SK-N-MC (cell line): Measurements from ENCODE around the gene RUVBL2.

Source experiments
- EZH2 ChIP-seq: fragments of 200-600 bp; sonication (generic); IDR thresholded peaks from one replicate; pipeline ENCODE4 v1.6.1; 2017; ENCODE audit warnings: antibody characterized with exemption
- FOXP2 ChIP-seq: optimal IDR thresholded peaks from 2 replicates; pipeline ENCODE3; 2011; ENCODE audit warnings: mild to moderate bottlenecking, moderate library complexity; ENCODE audit not compliant: insufficient read depth; ENCODE audit errors: extremely low read length, control extremely low read depth
- POLR2AphosphoS5 ChIP-seq: IDR thresholded peaks from 2 replicates; pipeline ENCODE4 v1.6.1; 2012; ENCODE audit warnings: mild to moderate bottlenecking, low read depth, low read length, borderline replicate concordance

DNA sequence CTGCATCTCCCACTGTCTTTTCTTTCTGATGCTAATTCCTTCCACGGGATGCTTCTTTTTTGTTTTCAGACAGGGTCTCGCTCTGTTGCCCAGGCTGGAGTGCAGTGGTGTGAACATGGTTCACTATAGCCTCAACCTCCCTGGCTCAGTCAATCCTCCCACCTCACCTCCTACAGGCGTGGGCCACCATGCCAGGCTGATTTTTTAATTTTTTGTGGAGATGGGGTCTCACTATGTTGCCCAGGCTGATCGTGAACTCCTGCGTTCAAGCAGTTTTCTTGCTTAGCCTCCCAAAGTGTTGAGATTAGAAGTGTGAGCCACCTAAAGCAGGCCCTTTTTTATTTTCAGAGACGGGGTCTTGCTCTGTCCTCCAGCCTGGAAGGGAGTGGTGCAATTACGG is 5.4 kb upstream of the RUVBL2 start:
- no peak for TF ChIP-seq POLR2AphosphoS5
- TF ChIP-seq EZH2, result no peak
- no peak for TF ChIP-seq FOXP2
